Measurements from ENCODE around the gene TLL2.

The TLL2 gene

DNA sequence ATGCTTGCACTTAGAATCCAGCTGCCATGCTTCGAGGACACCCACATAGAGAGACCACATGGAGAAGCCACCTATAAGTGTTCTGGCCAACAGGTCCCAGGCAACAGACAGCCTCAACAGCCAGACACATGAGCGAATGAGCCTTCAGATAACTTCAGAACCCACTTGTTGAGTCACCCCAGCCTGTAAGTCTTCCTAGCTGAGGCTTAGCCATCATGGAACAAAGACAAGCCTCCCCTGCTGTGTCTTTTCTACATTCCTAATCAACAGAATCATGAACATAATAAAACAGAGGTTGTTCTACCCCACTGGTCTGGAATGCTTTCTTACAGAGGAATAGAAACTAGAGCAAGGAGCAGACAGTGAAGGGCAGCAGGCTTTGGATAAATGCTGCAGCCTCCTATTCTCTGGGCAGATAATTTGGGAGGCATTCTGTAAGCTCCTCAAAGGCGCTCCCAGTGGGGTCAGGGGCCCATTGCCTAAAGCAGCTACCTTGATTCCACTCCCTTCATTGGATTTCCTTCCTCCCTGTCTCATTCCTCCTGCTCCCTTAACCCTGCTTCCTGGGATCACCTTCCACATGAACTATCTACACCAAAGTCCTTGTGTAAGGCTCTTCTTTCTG lies 4.6 kb downstream of the TLL2 start:
- DNase-seq: no peak

DNA sequence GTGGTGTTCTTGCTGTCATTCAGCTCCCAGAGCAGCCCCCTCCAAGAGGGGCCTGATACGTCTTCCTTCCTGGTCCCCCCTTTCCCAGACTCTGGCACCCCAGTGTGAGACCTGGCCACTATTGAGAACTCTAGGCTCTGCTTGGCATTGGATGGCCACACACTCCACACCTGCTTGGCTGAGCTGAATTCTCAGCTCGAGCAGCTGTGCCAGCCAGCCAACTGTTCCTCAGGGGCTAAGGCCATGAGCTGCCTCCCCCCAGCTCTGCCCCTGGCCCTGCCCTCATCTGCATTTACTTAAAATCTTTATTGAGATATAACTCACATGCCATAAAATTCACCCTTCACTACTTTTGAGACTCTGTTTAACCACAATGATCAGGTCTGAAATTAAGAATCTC lies 6.7 kb downstream of the TLL2 start:
- no peak for DNase-seq

- DNase-seq: no peak
Observed at GRCh38 chr10:96505150-96506136, 8.3 kb downstream of the TLL2 start.

DNA sequence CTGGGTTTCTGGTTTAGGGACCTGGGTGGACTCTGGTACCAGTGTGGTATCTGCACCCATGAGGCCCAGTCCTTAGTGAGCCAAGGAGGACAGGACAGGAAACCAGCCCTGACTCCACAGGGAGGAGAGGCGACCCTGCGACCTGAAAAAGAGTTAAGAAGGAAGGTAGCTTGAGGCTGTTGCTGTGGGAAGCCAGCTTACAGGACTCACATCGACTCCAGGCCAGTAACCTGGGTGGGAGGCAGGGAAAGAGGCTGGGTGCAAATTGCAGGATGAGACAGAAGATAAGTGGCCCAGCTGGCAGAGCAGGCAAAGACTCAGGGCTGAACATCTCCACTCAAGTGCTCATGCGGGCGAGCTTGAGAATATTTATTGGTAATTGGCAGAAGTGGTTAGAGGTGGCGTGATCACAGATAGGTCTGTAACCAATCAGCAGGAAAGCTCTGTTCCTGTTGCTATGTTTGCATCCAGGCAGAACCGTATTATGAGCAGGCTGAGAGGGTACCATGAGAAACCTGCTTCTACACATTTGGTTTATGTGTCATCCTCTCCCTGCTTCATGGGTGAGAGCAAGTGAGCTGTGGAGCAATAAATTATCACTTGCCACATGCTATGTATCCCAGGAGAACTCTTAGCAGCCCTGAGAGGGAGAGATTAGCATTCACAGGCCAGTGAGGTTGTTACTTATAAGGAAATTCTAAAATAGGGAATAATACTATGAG lies 11.0 kb downstream of the TLL2 start:
- DNase-seq: no peak

- DNase-seq: no peak
Observed at GRCh38 chr10:96501985-96502384, 11.7 kb downstream of the TLL2 start.

- DNase-seq: no peak
Observed at GRCh38 chr10:96500519-96500918, 13.2 kb downstream of the TLL2 start.

GRCh38 chr10:96500050-96500449 lies 13.7 kb downstream of the TLL2 start:
- DNase-seq: no peak

DNA sequence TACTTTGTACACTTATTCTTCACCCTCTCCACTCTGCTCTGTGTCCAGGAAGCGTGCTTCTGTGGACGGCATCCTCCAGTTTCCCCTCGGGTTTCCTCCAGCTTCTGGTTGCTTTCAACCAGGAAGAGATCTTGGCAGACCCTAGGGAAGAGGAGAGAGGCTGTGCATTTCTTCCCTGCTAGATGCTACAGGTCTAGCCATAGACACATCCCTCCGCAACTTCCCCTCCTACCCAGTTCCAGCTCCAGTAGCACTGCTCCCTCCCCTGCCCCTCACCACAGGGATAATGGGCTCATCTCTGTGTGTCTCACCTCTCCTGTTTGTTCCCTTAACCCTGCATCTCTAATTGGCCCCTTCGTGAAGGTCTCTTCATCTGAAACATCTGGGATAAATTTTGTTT lies 16.3 kb downstream of the TLL2 start:
- no peak for DNase-seq

GRCh38 chr10:96496281-96496925 lies 17.3 kb downstream of the TLL2 start:
- no peak for DNase-seq

DNA sequence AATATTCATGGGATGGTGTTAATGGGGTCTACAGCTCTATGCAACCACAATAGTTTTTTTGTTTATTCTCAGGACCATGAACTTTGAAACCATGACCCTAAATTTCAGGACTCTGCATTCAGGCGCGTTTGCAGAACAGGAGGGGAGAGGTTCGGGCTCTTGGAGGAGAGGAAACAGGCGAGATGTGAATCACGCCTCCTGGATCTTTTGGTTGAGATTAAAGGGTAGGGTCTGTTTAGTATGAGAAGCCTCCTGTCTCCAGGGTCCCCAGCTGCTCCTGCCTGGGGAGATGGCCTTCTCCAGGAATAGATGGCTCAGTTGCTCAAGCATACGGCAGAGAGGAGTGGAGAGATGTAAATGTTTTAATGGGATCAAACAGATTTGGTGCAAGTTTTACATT lies 18.2 kb downstream of the TLL2 start:
- DNase-seq: no peak

GRCh38 chr10:96494694-96495093 lies 19.0 kb downstream of the TLL2 start:
- no peak for DNase-seq

GRCh38 chr10:96493871-96494525 lies 19.7 kb downstream of the TLL2 start:
- no peak for DNase-seq

GRCh38 chr10:96493254-96493653 lies 20.5 kb downstream of the TLL2 start:
- DNase-seq: no peak

DNA sequence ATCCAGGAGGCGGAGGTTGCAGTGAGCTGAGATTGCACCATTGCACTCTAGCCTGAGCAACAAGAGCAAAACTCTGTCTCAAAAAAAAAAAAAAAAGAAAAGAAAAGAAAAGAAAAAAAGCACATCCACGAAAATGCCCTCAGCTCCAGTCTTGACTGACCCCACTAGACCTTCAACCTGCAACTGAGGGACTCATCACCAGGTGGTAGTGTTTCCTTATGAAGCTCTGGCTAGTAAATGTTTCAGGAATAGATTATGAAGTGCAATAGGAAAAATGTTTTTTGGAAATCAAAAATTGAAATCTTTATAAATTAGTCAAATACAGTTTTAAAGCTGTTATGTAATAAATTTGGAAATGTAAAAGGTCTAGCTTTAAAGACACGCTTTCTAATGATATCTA lies 22.4 kb downstream of the TLL2 start:
- DNase-seq: no peak

GRCh38 chr10:96488161-96488935 lies 25.4 kb downstream of the TLL2 start:
- DNase-seq: no peak

DNA sequence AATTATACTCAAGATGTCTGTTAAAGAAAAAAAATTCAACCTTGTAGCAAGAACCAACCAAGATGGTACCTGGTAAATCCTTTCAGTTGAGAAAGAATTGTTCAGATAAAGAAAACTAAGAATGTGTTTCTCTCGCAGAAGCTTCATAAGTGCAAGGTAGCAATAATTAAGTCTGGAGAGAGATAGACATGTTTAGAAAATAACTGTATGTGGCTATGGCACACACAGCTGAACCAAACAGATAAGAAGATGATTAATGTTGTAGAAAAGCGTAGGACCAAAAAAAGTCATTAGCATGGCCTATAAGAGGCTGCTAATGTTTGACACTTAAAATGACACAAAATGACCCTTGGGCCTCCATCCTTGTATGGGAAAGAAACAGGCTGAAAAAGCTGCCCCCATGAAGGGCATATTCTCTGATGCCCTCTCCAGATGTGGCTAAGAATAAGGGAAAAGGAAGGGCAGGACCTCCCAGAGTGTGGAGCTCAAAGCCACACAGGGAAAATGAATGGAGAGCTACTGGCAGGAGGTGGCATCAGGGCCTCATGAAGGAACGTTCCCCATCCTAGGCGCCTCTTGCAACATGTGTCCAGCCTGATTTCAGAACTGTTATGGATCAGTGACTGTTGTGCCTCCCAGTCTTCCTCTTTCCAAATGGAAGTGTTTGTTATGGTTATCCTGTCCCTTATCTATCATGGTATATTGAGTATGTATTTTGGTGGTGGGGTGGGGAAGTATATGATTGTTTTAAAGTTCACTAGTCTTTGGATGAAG lies 30.7 kb downstream of the TLL2 start:
- no peak for DNase-seq

- DNase-seq: no peak
Observed at GRCh38 chr10:96478355-96478754, 35.4 kb downstream of the TLL2 start.

- no peak for DNase-seq
Observed at GRCh38 chr10:96473866-96474265, 39.9 kb downstream of the TLL2 start.

DNA sequence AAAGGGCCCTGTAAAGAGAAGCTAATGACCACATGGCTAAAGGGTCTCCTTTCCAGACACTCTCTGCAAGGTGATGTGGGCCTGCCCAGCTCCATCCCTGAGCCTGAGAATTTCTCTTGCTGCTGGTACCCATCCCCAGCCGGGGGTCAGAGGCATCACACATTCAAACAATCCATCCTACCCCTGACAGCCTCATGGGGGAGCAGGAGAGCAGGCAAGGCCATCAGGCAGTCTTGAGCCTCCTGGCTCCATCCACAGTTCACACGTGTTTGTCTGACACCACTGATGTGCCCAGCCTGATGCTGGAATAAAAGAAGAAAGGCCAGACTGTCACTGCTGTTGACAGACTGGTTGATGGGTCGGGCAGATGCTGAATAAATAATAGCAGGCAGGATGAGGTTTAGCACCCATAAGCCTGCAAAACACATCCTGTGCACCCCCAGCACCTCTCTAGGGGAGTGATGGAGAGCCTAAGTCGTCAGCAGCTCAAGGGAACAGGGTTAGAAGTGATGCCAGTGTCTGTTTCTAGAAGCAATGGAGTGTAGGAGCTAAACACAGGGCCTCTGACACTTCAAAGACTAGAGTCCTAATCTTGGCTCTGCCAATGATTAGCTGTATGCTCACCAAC lies 43.5 kb downstream of the TLL2 start:
- peak in 45 of 58 donors; percentile 3 to 67 (median 28) for DNase-seq
